IPS DF 6.9 (cell line): ENCODE results near the gene AHRR.
"Not testable (repeated sequence)": the region's sequence is repeated elsewhere in the genome, so short reads cannot be mapped to it uniquely, and the experiment has no call there.

Source experiments
- DNase-seq: peaks from one replicate; pipeline ENCODE4 v3.0.0-alpha.2; 2013; ENCODE audit warnings: low read depth, low spot score
- H3K27ac ChIP-seq: one replicate; pipeline ENCODE4 v1.5.1; 2013; ENCODE audit warnings: low read length, control low read depth
- H3K27me3 ChIP-seq: 2 replicates; pipeline ENCODE4 v1.6.1; 2013; ENCODE audit warnings: mild to moderate bottlenecking, low read length; ENCODE audit not compliant: control insufficient read depth, insufficient read depth
- H3K36me3 ChIP-seq: 2 replicates; pipeline ENCODE4 v1.6.1; 2013; ENCODE audit warnings: low read length; ENCODE audit not compliant: control insufficient read depth, insufficient read depth
- H3K4me1 ChIP-seq: 2 replicates; pipeline ENCODE4 v1.6.1; 2013; ENCODE audit warnings: low read length; ENCODE audit not compliant: control insufficient read depth, insufficient read depth
- H3K4me3 ChIP-seq: 2 replicates; pipeline ENCODE4 v1.5.1; 2013; ENCODE audit warnings: mild to moderate bottlenecking, low read length
- H3K9me3 ChIP-seq: 2 replicates; pipeline ENCODE4 v1.6.1; 2013; ENCODE audit warnings: low read length, inconsistent platforms; ENCODE audit not compliant: control insufficient read depth, insufficient read depth
- WGBS: extraction: QIAGEN DNeasy Blood & Tissue Kit; methylation state at CpG from one replicate; pipeline ENCODE4 v1.1.7; 2013; ENCODE audit warnings: mixed read lengths, missing lambda C conversion rate; ENCODE audit not compliant: insufficient read length, insufficient coverage; 5-methylcytosine and 5-hydroxymethylcytosine counted together

Gene AHRR

DNA sequence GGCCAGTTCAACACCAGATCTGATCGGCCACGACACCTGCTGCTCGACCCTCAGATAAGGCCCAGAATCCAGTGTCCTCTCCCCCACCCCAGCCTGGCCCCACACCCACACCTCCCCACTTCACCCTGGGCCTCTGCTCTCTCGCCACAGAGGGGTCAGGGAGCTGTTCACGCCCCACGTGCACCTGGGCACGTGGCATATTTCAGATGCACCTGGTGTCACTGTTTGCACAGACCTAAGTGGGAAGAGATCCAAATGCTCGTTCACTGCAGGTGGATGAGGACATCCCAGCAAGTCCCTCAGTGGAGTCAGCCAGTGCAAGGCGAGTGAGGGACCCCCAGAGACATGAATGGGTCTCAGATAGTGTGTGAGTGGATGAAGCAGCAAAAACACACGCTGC lies 25.3 kb upstream of the AHRR start:
- H3K27me3 ChIP-seq, H3K27ac ChIP-seq, H3K36me3 ChIP-seq, H3K9me3 ChIP-seq, DNase-seq, H3K4me1 ChIP-seq, H3K4me3 ChIP-seq: not testable (repeated sequence)
- WGBS: no CpG with 5 or more reads among the region's 10 CpGs

DNA sequence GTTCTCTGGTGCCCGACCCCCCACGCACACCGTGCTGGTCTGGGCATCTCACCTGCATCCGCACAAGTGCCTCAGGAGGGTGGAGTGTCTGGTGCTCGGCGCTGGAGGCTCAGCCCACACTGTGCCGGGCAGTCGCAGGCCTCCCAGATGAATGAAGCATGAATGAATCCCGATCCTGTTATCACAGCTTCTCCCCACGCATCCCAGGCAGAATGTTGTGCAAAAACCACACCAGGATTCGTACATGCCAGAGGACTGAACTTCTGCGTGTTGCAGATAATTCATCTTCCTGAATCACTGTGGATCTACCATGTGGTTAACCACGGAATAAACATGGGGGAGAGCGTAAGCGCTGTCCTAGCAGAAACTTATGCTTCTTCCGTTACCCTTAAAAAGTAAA lies 24.6 kb upstream of the AHRR start:
- H3K27ac ChIP-seq, DNase-seq, H3K27me3 ChIP-seq, H3K36me3 ChIP-seq, H3K4me1 ChIP-seq, H3K9me3 ChIP-seq, H3K4me3 ChIP-seq: not testable (repeated sequence)
- WGBS: no CpG with 5 or more reads among the region's 16 CpGs

DNA sequence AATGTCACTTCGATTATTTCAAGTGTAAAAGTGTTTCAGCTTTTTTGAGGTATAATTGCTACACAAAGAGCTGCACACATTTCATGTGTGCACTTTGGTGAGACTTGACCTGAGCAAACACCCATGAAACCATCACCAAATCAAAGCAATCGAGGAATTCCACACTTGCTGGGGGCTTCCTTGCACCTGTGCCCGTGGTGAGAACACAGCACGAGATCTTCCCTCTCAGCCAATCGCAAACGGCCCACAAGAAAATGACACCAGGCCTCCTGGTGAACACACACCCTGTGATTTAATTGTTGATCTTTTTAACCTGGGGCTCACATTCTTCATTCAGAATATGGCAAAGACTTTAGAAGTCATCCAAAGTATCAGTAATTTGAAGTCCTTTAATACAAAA lies 24.1 kb upstream of the AHRR start:
- H3K4me1 ChIP-seq, DNase-seq, H3K4me3 ChIP-seq, H3K9me3 ChIP-seq, H3K36me3 ChIP-seq, H3K27me3 ChIP-seq, H3K27ac ChIP-seq: not testable (repeated sequence)
- WGBS: no CpG with 5 or more reads among the region's 6 CpGs

DNA sequence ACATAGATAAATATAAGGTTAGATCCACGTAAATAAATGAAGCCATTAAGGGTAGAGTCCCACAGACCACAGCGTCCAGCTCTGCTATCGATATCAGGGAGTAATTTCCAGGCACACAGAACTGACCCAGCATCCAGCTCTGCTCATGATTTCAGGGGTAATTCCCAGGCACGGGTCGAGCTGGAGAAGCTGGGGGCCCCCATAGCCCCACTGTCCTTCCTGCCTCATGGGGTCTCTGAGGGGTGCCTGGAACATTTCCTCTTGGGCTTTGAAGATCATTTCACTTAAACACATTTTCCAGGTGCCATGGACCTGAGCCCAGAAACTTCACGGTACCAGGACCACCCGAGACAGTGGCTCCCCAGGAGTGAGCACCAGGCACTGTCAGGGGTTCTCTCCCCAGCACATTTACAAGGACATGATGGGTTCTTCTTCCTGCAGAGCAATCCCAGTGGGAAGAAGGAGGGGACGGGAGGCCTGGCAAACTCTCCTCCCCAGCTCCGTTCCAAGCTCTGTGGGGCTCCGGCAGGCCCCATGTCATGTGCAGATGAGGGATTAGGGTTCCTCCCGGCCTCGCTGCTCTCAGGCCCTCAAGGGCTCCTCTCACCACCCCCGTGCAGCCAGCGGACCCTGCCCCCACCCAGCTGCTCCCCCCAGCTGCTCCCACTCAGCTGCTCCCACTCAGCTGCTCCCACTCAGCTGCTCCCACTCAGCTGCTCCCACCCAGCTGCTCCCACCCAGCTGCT lies 23.4 kb upstream of the AHRR start:
- not testable (repeated sequence) for H3K9me3 ChIP-seq, H3K4me3 ChIP-seq, DNase-seq, H3K27ac ChIP-seq, H3K4me1 ChIP-seq, H3K36me3 ChIP-seq, H3K27me3 ChIP-seq
- no CpG with 5 or more reads among the region's 14 CpGs for WGBS

DNA sequence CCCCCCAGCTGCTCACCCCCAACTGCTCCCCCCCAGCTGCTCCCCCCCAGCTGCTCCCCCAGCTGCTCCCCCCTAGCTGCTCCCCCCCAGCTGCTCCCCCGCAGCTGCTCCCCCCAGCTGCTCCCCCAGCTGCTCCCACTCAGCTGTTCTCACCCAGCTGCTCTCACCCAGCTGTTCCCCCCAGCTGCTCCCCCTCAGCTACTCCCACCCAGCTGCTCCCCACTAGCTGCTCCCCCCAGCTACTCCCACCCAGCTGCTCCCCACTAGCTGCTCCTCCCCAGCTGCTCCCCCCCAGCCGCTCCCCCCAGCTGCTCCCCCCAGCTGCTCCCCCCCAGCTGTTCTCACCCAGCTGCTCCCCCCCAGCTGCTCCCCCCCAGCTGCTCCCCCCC lies 22.8 kb upstream of the AHRR start:
- Histone ChIP-seq H3K27me3 (no peaks in the 10 kb centered on the region), H3K4me3 (no peak overlapping the region), H3K9me3 (no peaks in the 10 kb centered on the region), H3K27ac (no peak overlapping the region), H3K36me3 (no peaks in the 10 kb centered on the region), H3K4me1 (peaks cover 4% of the 10 kb centered on the region)
- WGBS: no CpG with 5 or more reads among the region's 2 CpGs
- no peak for DNase-seq

DNA sequence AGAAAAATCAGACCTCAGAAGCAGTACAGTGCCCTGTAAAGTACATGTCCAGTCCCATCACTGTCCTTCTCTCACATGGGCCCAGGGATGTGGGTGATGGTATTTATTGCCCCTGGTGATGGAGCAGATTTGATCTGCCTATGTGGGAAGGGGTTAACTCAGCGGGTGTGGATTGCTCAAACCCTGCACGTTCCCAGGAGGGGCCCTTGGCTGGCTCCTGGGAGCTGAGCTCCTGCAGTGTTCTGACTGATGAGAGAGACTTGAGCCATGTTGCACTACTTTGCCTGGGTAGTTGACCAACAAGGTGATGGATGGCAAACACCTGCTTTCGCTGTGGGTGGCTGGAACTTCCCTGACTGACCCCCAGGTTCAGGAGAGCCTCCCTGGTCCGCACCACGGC lies 21.6 kb upstream of the AHRR start:
- not testable (repeated sequence) for H3K27ac ChIP-seq, H3K9me3 ChIP-seq, H3K36me3 ChIP-seq, H3K27me3 ChIP-seq, H3K4me3 ChIP-seq, H3K4me1 ChIP-seq, DNase-seq
- no CpG with 5 or more reads among the region's 5 CpGs for WGBS

DNA sequence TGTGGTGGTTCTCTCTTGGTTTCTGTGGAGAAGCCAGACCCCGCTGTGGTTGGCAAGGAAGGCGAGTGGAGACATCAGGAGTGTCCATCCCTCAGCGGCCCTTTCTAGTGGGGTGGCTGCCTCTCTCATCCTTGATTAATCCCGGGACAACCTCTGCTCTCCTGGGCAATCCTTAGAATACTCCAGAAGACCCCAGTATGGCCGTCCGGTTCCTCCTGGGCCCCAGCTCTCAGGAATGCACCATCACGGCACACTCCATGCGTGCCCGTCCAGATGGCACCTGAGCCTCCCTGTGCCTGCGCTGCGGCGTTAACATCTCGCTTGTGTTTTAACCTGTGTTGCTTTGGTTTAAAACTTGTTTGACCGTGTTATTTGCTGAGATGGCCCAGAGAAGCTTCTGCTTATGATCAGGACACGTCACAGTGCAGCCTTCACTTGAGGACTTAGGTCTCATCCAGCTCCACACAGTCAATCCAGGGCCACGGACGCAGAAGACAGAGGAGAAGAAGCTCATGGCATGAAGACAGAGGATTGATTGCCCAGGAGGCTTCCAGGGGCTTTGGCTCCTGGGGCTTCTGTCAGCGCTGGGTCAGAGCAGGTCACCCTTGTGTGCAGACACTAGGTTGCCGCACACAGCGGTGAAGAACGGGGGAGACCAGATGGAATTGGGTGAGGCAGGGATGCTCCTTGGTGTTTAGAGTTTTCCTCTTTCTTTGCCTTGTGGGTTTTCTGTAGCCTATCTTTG lies 20.7 kb upstream of the AHRR start:
- not testable (repeated sequence) for DNase-seq, H3K4me3 ChIP-seq, H3K36me3 ChIP-seq, H3K4me1 ChIP-seq, H3K9me3 ChIP-seq, H3K27me3 ChIP-seq, H3K27ac ChIP-seq
- no CpG with 5 or more reads among the region's 21 CpGs for WGBS

DNA sequence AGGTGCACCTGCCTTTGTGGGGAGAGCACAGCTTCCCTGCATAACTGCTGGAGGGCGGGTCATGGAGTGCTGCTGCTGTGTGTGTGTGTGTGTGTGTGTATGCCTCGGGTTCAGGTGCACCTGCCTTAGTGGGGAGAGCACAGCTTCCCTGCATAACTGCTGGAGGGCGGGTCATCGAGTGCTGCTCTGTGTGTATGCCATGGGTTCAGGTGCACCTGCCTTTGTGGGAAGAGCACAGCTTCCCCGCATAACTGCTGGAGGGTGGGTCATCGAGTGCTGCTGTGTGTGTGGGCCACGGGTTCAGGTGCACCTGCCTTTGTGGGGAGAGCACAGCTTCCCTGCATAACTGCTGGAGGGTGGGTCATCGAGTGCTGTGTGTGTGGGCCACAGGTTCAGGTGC lies 19.1 kb upstream of the AHRR start:
- DNase-seq: not testable (repeated sequence)

DNA sequence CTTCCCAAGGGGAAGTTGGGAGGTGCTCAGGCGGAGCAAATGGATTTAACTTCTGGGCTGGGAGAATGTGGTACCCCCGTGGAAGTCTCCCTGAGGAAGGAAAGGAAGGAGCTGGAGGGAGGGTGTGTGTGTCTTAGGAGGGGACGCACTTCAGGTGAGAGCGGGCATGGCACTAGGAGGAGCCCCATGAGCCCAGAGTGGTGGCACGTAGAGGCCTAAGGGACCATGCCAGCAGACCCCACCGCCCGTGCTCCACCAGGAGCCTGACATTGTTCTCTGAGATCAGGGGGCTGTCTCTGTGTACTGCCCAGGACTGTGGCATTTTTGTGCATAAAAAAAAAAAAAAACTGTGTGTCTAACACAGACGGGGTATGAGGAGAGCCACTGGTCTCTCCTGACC lies 18.5 kb upstream of the AHRR start:
- H3K27me3 ChIP-seq: no peaks in the 10 kb centered on the region
- no CpG with 5 or more reads among the region's 8 CpGs for WGBS
- peaks cover 3% of the 10 kb centered on the region; the same call in 1 of the 2 replicates for H3K4me1 ChIP-seq
- no peak for DNase-seq
- no peaks in the 10 kb centered on the region for H3K9me3 ChIP-seq
- H3K36me3 ChIP-seq: peaks cover 11% of the 10 kb centered on the region
- H3K4me3 ChIP-seq: no peak overlapping the region
- no peak overlapping the region for H3K27ac ChIP-seq

More for the DNA sequence above, 19.1 kb upstream of the AHRR start:
- H3K27ac ChIP-seq, H3K9me3 ChIP-seq, H3K27me3 ChIP-seq, H3K4me3 ChIP-seq, H3K4me1 ChIP-seq: not testable (repeated sequence)
- no CpG with 5 or more reads among the region's 8 CpGs for WGBS
- peaks cover 11% of the 10 kb centered on the region for H3K36me3 ChIP-seq

DNA sequence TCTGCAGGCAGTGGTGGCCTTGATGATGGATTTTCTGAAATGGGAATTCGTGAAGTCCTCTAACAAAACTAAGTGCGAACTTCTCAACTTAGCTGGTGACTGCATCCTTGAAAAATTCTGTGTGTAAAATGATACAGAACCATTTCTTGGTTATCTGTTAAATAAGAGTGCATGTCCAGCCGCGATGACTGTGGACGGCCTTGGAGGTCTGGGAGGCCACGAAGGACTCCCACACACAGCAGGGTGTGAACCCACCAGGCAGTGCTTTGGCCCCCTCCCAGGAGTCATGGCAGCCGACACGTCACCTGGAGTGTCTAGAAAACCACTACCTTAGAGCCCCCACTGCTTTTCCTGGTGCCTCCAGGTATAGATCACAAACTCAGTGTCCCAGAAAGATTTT lies 17.8 kb upstream of the AHRR start:
- H3K4me1 ChIP-seq, DNase-seq, H3K27ac ChIP-seq, H3K27me3 ChIP-seq, H3K4me3 ChIP-seq, H3K9me3 ChIP-seq: not testable (repeated sequence)
- H3K36me3 ChIP-seq: peaks cover 11% of the 10 kb centered on the region
- no CpG with 5 or more reads among the region's 8 CpGs for WGBS

DNA sequence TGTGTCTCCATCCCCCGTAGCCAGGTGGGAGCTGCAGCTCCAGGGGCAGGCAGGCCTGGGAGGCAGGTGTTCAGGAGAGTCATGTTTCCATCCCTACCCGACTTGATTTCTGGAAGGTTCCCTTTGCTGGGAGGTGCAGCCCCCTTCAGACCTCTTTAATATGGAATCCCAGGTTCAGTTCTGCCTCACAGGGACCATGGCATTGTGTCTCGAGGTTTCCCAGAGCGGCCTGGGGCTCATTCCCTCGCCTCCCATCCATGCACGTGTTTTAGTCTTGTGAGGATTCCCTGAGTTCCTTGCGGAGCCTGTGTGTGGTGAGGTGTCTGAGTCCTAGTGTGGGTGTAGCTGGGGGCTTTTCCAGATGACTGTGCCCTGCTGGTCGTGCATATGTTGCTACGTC lies 16.5 kb upstream of the AHRR start:
- DNase-seq: no peak
- no peaks in the 10 kb centered on the region for H3K27me3 ChIP-seq

More for the DNA sequence above, 16.5 kb upstream of the AHRR start:
- no CpG with 5 or more reads among the region's 9 CpGs for WGBS
- no peaks in the 10 kb centered on the region for H3K9me3 ChIP-seq
- H3K4me1 ChIP-seq: peaks cover 4% of the 10 kb centered on the region; the same call in 1 of the 2 replicates
- H3K27ac ChIP-seq: no peak overlapping the region
- H3K36me3 ChIP-seq: peaks cover 11% of the 10 kb centered on the region
- no peak overlapping the region for H3K4me3 ChIP-seq
